ENCODE data around the gene CHCHD6.
A peak's percentile ranks its signal among the peaks of the same experiment; 100 is the strongest.

CHCHD6 gene

DNA sequence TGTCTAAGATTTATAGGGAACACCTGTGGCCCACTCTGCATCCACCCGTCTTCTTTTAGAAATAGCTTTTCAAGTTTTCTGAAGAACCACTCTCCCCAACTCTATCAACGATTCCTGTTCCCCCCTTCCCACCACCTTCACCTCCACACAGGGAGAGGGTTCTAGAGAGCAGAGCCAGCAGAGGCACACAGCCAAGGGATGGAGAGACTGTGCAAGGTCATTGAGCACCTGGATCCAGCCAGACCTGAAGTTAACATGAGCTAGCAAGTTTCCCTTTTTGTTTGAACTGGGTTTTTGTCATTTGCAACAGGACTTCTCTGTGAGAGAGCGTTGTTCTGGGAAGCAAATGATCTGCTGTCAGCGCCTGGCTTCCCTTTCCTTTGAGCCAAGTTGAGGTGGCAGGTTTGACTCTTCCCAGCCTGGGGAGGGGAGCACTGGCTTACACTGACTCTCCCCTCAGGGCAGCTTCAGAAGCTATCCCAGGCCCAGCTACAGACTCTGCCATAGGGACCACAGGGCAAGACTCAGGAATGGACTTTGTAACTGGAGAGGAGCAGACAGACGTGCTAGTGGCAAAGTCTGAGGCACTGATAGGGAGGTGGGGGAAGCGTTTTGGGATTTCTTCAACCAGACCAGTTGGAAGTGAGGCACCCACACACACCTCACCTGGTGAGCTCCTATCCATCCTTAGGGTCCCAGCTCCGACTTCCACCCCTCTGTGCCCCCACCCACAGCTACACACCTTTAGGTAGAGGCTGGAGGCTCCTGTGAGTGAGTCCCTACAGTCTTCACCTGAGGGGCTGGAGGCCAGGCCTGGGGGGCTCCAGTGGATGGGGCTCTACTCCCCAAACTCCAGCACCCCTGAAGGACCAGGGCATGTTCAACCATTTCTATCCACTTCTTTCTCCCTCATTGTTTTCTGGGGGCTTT, 259.5 kb downstream of the CHCHD6 start:
- no peak for DNase-seq

DNA sequence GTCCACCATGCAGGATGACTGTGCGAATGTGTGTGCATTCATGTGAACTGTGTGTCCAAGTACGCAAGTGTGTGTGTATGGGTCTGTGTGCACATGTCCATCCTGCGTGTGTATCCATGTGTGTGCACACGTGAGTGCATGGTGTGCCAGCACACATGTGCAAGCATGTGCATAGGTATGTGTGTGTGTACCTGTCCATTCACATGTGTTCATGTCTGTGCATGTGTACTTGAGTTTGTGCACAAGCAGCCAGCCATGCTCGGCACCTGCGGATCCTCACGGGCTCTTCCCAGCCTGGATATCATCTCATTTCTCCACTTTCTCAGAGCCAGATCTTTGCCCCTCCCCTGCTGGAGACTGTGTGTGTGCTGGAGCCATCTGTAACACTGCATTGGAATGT, 260.2 kb downstream of the CHCHD6 start:
- DNase-seq: no peak

DNA sequence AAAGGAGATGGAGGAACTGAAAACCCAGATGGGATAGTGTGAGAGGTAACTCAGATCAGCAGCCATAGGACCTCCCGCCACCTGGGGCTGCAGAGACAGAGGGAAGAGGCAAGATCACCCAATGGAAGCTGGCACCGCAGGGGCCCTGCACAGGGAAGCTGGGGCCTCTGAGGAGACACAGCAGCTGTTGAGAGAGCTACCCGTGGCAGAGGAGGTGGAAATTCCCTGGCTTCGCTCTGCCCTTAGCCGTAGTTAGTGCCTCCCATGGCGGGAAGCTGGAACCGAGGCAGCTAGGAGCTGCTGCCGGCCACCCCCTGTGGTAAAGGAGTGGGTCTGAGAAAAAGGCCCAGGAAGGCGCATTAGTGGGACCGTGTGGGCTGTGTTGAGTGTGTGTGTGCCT, 260.9 kb downstream of the CHCHD6 start:
- DNase-seq: no peak

DNA sequence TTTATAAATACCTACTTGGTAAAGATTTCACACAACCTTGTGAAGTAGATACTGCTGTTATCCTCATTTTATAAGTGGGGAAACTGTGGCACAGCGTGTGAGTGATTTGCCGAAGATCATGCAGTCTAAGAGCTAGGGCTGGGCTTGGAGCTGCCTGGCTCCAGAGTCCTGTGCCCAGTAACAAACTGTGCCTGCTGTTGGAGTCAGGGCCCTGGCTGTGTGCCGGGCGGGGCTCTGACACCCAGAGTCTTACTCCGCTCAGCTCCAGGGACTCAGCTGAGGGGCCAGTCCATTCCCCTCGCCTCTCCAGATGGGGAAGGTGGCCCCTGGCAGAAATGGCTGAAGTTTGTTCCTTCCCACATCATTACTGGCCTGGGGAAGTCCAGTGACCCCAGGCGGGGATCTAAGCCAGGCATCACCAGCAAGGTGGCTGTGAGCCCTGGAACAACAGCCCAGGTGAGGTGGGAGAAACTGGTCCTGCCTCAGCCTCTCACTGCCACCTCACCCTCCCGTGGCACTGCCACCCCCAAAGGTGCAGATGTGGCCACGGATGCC, 261.6 kb downstream of the CHCHD6 start:
- DNase-seq: no peak

DNA sequence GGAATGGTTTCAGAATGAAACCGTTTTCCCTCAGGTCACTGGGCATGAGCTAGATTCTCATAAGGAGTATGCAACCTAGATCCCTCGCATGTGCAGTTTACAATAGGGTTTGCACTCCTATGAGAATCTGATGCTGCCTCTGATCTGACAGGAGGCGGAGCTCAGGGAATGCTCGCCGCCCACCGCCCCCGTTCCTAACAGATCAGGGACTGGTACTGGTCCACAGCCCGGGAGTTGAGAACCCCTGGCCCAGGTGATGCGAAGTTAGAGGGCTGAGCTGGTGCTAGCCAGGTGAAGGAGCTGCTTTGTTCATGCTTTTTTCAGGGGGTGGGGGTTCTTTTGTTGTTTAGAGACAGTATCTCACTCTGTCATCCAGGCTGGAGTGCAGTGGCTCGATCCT, 263.3 kb downstream of the CHCHD6 start:
- no peak for DNase-seq

DNA sequence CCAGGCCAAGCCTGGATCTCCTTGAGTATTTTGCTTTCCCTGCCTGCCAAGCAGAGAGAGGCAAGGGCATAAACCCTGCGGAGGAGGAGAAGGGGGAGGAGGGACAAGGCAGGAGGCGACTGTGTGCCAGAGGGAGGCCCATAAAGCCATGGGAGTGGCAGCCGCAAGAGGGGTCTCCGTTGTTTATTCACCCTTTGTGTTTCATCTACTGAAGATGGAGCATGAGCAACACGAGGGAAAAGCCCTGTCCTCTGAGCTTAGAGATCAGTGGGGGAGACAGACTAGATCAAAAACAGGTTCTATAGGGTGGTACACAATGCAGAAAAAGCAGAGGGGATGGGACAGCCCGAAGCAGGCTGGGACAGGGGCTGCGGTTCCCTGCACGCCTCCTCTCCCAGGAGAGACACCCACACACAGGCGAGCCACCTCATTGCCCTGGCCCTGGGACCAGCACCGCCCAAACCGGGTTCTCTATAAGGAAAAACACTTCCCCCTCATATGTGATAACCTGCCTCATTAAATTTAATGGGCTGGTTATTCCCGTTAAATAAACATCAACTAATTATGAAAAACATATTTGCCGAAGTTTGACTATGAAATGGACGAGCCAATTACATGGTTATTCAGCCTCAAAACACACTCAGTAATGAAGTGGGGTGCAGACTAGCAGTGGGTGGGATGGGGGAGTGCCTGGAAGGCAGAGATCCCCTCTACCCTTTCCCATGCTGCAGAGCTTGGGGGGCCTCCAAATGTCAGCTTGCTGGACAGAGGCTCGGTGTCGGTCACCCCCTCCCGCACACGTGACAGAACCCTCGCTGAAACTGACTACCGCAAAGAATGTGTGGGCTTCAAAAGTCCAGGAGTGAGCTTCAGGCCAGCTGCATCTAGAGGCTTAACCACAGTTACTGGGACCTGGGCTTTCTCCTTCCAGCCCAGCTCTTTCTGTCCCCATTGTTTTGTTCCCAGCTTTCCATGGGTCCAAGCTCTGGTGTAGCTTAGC, 264.7 kb downstream of the CHCHD6 start:
- no peak for DNase-seq

DNA sequence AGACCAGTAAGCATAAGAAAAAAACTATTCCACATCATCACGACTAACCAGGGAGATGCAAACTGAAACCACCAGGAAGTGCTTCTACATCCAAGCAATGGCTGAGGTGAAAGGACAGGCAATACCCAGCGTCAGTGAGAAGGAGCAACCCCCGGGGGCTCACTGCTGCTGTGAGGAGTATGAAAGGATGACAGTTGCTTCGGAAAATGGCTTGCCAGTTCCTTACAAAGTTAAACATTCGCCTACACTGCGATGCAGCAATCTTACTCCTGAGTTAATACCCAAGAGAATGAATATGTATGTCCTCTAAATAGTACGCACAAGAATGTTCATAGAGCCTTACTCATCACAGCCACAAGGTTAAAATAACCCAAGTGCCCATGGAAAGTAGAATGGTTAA, 265.5 kb downstream of the CHCHD6 start:
- no peak for DNase-seq

DNA sequence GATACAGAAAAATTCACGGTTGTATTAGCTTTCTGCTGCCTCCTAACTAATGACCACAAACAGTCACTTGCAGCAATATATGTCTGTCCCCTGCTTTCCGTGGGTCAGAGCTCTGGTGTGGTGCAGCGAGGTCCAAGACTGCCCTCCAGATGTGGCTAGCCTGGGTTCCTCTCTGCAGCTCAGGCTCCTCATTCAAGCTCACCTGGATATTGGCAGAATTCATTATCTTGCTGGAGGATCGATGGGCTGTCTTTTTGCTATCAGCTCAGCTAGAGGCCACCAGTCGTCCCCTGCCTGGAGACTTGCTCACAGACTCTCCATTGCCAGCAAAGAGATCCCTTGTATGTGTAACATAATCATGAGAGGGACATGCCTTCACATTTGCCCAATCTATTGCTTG, 266.1 kb downstream of the CHCHD6 start:
- DNase-seq: no peak

DNA sequence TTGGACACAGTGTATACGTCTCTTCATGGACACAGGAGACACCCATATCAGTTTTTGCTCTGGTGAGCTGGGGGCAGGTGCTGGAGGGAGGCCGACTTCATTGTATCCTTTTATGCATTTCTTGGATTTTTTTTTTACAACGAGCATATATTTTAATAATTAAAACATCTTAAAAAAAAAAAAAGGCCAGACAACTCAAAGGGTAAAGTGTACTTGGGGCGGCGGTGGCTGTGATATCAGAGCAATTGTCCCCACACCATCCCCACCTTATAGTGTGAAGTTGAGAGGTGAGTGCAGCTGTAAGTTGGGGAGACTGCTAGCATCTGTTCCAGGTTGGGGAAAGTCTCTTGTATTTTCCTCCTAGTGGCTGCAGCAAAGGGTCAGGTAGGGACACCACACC, 266.9 kb downstream of the CHCHD6 start:
- no peak for DNase-seq

DNA sequence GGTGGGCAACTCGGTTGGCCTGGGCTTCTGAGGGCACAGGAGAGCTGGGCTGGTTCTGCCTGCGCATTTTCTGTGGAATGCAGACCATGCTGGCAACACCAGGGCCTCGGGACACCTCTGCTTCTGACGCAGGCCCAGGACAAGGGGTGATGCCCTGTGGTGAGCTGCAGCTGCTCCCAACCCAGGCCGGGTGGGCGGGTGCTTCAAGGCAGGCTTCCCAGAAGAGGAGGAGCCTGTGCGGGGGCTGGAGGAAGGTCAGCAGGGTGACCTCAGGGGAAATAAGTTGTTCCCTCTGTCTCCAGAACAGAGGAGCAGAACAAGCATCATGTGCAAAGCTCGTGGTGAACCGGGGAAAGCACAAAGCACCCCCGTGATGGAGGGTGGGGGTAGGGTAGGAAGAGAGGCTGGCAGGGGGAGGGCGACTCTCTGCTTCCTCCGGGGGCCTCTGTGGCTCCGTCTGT, 267.9 kb downstream of the CHCHD6 start:
- DNase-seq: no peak

DNA sequence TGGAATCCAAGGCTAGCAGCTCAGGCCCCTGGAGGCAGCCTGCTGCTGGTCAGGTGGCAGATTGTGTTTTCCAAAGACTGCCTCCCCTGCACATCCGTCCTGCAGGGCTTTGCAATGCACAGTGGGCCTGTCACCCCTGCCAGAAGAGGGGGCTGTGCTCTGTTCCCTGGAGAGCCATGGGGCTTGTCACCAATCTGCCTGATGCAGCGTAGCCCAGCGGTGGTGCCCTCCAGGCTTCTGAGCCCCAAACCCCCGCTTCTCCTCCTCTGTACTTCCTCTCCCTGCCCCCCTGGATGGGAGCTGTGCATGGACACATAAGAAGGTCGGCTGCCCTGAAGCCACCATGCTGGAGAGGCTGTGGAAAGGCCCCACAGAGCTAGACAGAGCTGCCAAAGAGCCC, 268.8 kb downstream of the CHCHD6 start:
- no peak for DNase-seq

DNA sequence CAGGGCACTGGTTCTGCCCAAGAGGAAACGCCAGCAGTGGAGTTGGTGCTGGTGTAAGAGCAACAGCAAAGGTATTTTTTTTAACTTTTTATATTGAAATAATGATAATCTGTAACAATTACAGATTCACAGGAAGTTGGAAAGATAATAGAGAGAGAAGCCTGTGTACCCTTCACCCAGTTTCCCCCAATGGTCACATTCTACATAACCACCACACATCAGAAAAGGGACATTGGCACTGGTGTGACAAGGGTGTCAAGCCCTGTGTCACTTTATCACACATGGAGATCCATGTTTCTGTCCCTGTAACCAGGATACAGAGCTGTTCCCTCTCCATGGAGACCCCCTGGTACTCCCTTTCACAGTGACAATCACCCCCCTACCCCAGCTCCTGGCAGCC, 269.8 kb downstream of the CHCHD6 start:
- no peak for DNase-seq

DNA sequence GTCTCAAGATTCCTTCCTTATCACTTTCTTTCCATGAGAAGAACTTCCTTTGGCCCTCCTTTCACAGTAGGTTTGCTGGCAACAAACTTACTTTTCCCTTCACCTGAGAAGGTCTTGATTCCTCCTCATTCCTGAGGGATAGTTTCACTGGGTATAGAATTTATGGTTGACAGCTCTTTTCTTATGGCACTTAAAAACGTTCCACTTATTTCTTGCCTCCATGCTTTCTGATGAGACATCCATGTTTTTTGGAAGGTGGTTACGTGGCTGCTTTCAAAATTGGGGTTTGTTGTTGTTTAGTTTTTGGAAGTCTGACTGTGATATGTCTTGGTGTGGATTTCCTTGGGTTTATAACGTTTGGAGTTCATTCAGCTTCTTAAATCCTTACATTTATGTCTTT, 270.7 kb downstream of the CHCHD6 start:
- no peak for DNase-seq

DNA sequence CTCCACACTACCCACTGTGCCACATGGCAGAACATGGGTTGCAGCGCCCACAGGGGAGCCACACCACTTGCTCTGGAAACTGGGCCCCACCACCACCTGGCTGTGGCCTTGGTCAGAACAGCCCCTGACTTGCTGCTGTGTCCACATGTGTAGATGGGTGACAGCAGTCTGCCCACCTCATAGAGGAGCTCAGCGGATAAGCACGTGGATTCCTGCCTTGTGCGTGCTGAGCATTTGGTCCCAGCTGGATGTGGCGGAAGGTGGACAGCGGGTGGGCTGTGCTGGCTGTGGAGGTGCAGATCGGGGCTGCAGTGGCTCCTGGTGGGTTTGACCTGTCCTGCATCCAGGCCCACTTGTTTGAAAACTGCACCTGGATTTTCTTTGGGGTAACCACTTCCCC, 272.9 kb downstream of the CHCHD6 start:
- DNase-seq: no peak

DNA sequence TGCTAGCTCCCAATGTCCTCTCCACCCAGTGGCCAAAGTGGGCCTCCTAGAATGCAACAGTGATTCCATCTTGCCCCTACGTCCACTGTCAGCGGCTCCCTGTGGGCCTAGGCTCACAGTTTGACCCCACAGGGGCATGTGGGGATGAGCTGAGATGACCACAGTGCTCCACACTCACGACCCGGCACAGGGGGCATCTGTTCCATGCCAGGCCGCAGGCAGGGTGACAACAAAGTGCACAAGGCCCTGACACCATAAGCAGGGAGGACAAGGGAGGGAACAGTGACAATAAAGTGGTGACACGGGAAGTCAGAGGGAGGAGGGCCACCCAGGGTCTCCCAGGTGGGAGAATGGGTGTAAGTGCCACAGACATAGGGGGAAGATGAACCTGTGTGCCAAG, 273.8 kb downstream of the CHCHD6 start:
- DNase-seq: no peak

DNA sequence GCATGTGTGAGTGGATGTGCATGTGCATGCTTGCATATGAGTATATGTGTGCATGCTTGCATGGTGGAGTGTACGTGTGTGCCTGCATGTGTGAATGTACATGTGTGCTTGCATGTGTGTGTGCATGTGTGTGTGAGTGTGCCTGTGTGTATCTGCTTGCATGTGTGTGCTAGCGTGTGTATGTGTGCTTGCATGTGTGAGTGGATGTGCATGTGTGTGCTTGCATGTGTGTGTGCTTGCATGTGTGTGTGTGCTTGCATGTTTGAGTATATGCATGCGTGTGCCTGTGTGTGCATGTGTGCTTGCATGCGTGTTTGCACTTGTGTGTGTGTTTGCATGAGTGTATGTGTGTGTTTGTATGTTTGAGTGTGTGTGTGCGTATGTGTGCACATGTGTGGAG, 274.3 kb downstream of the CHCHD6 start:
- DNase-seq: no peak

DNA sequence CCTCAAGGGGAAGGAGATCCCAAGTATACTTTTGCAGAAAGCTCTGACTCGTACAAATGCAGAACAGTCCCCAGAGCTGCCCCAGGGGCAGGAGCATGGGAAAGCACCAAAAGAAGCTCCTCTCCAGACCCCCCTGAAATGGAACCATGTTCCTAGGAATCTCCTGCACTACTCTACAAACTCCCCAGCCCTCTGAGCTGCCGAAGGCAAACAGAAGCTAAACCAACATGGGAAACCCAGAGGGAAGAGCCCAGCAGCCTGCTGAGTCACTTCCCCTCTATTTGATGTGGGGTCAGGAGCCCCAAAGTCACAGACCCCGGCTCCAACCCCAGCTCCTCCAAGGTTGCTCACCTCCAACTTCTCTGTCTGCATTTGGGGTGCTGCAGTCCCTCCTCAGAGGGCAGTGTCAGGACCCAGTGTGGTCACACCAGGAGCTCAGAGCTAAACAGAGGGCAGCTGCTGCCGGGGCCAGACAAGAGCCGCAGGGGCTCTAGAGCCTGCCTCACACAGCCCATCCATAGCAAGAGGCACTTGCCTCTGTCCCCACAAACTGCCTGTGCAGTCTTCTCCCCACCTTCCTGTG, 275.1 kb downstream of the CHCHD6 start:
- no peak for DNase-seq

DNA sequence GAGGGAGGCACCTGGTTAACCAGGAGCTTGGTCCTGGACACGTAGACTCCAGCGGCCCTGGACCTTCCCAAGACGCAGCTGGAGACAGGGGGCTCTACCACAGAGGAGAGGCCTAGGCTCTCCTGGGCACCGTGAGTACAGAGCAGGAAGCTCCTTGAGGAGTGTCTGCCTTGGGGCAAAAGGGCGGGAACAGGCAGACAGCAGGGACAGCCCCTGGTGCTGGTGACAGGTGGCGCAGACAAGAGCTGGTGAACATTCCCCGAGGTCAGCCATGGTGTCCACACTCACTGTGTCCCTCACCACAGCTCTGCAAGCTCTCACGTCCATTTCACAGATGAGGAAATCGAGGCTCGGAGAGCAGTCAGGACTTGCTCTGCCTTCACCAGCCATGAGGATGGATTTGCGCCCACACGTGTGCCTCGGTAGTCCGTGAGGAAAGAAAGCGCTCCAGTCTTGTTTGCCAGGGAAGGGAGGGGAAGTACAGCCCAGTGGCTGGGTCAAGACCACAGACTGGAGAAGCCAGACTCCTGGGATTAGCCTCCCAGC, 276.3 kb downstream of the CHCHD6 start:
- DNase-seq: no peak

DNA sequence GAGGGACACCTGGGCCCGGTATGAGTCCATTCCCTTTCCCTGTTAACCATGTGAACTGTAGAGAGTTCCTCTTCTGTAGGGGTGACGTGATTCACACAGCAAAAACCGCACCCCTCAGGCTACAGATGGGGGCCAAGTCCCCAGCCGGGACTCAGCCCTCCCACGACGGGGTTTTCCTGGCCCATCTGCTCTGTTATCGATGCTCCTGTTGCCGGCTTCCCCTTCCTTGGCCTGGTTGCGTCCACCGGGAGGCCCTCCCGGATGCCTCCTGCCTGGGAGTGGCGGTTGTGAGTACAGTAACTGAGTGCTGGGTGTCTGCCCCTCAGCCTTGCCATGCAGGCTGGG, 278.1 kb downstream of the CHCHD6 start:
- DNase-seq: peak; percentile 70 to 80

DNA sequence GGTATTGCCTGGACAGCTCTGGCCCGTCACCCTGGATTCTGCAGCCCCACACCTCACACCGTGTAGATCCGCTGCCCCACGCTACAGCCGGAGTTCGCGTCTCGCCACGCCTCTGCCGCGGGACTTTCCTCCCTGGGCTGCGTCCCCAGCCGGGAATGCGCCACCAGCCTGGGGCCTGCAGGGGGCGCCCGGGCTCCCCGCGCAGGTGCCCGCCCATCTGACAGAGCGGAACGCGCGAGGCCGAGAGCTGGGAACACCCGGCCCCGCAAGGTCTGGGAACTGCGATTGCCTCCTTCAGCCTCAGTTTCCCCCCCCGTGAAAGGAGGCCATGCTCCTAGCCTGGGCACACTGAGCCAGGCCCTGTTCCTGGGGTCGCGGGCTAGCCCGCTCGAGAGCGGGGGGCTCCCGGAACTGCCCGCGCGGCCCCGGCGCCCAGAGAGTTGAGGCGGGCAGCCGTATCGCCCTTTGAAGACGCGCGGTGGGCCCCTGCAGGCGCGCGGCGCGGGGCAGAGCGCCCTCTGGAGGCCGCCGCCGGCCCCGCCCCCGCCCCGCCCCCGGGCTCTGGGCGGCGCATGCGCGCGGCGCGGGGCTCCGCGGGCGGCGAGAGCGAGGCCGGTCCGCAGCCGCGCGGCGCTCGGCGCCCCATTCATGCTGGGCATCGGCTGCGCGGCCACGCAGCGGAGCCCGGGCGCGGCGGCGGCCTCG, 278.6 kb downstream of the CHCHD6 start, which contains the start of gene PLXNA1:
Gene PLXNA1 (plus strand): TSS at position 645 of the 705 bp plus-strand sequence. CDS start 5,479 bp downstream, outside the sequence.
- DNase-seq: peak; percentile 84 to 89

DNA sequence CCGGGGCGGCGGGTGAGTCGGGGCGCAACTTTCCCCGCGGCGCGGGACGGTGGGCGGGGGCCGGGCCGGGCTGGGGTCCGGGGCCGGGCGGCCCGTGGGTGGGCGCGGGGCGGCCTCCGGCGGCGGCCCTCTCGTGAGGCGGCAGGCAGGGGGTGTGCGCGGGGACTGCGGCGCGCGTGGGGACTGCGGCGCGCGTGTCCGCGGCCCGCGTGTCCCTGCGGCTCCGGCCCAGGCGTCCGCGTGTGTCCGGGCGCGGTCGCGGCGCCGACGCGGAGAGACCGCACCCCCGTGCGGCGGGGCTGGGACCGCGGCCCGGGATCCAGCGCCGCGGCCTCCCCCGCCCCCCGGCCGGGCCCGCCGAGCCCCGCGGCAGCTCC, 279.2 kb downstream of the CHCHD6 start:
- DNase-seq: peak in 1 of 2 donors; percentile 15
